ENCODE data around the gene CGN.
A peak's percentile ranks its signal among the peaks of the same experiment; 100 is the strongest.
"Not testable (repeated sequence)": the region's sequence is repeated elsewhere in the genome, so short reads cannot be mapped to it uniquely, and the experiment has no call there.

Gene CGN

DNA sequence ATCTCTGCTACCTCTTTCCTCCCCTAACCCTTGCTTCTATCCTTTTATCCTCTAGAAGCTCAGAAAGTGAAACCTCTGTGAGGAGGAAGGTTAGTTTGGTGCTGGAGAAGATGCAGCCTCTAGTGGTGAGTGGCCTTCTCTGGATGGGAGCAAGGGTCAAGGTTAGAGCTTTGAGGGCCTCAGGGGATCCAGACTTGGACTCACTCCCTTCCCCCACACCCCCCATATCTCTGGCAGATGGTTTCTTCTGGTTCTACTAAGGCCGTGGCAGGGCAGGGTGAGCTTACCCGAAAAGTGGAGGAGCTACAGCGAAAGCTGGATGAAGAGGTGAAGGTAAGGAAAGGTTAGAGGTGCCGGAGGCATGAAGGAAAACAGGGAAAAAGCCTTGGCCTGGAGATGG lies 9.2 kb downstream of the CGN start:
- no peak for DNase-seq

DNA sequence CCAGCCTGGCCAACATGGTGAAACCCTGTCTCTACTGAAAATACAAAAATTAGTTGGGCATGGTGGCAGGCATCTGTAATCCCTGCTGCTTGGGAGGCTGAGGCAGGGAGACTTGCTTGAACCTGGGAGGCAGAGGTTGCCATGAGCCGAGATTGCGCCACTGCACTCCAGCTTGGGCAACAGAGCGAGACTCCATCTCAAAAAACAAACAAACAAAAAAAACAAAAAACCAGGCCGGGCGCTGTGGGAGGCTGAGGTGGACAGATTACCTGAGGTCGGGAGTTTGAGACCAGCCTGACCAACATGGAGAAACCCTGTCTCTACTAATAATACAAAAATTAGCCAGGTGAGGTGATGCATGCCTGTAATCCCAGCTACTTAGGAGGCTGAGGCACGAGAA lies 11.2 kb downstream of the CGN start:
- DNase-seq, result not testable (repeated sequence)

GRCh38 chr1:151523326-151523725 lies 12.1 kb downstream of the CGN start:
- no peak for DNase-seq

GRCh38 chr1:151524736-151525135 lies 13.5 kb downstream of the CGN start:
- DNase-seq, result no peak

DNA sequence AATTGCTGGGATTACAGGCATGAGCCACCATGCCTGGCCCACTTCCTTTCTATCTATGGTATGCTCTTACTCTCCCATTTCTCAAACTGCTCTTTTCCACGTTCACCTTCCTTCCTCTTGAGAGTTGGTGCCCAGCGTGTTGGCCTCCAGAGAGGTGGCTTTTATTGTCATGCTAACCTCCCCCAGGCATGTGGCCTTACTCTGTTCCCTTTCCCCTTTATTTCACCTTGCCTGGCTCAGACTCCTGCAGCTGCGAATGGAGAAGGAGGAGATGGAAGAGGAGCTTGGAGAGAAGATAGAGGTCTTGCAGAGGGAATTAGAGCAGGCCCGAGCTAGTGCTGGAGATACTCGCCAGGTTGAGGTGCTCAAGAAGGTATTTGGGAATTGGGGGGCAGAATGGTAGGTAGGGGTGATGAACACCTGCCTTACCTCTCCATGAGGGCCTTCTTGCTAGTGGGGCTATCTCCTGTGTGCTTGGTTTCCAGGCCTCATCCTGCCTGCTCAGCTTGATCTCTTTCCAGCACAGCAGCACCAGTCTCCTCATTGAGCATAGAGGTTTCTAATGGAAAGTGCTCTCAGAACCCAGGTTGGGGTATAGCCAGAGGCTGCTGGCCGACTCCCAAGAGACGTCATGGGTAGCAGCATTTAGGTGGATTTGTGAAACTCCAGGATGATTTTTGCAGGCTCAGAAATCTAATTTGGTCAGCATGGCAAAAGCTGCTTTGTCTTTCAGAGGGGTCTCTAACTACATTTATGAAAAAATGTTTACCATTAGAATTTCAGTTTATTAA lies 15.7 kb downstream of the CGN start:
- DNase-seq, result no peak

DNA sequence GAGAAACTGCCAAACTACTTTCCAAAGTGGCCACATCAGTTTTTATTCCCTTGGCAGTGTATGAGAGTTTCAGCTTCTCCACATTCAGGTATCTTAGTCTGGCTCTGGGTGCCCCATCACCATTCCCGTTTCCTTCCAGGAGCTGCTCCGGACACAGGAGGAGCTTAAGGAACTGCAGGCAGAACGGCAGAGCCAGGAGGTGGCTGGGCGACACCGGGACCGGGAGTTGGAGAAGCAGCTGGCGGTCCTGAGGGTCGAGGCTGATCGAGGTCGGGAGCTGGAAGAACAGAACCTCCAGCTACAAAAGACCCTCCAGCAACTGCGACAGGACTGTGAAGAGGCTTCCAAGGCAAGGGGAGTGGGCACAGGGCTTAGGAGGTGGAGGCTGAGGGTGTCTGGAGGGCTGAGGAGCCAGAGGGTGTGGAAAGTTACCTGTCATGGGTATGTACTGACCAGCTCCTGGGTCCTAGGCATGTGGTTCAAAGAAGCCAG lies 18.1 kb downstream of the CGN start:
- DNase-seq, result no peak

DNA sequence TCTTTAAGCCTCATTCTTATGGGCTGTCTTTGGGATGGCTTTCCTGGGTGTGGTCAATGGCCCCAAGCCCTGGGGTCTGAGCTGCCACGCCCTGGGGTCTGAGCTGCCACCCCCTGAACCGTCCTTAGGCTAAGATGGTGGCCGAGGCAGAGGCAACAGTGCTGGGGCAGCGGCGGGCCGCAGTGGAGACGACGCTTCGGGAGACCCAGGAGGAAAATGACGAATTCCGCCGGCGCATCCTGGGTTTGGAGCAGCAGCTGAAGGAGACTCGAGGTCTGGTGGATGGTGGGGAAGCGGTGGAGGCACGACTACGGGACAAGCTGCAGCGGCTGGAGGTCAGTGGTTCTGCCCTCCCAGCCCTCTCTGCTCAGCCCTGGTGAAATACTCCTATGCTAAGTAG lies 18.6 kb downstream of the CGN start:
- DNase-seq, result no peak

DNA sequence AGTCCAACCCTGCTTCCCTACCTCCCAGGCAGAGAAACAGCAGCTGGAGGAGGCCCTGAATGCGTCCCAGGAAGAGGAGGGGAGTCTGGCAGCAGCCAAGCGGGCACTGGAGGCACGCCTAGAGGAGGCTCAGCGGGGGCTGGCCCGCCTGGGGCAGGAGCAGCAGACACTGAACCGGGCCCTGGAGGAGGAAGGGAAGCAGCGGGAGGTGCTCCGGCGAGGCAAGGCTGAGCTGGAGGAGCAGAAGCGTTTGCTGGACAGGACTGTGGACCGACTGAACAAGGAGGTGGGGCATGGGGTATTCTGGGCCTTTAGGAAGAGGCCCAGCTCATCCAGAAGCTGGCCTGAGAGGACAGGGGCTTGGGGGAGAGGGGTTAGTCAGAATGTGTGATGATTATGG lies 19.3 kb downstream of the CGN start:
- DNase-seq, result no peak

- no peak for DNase-seq
Measured at GRCh38 chr1:151533870-151534269, 22.7 kb downstream of the CGN start.

DNA sequence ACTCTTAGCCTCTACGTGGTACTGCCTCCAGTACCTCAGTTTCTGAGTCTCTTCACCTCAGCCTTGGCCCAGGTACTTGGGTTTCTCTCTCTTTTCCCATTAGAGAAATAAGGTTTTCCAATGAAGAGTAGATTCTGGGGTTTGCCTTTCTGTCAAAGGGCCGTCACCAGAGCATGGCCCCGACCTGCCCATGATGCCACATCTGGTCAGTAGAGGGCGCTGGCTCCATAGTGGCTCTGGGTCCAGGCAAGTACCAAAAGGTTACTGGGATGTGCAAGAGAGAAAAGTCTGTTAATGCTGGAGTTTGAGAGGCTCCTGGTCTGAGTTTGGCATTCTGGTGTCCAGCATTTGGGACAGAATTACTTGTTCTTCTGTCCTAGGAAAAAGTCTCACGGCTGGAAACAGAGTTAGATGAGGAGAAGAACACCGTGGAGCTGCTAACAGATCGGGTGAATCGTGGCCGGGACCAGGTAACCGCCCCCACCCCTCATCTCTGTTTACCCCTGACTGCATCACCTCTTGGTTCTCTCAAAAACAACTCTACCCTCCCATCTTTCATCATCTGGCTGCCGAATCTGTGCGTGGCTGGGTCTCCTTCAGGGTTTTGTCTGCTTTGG lies 23.6 kb downstream of the CGN start:
- no peak for DNase-seq

GRCh38 chr1:151535326-151536271 lies 24.4 kb downstream of the CGN start:
- DNase-seq, result no peak

GRCh38 chr1:151536499-151536898 lies 25.3 kb downstream of the CGN start:
- no peak for DNase-seq

DNA sequence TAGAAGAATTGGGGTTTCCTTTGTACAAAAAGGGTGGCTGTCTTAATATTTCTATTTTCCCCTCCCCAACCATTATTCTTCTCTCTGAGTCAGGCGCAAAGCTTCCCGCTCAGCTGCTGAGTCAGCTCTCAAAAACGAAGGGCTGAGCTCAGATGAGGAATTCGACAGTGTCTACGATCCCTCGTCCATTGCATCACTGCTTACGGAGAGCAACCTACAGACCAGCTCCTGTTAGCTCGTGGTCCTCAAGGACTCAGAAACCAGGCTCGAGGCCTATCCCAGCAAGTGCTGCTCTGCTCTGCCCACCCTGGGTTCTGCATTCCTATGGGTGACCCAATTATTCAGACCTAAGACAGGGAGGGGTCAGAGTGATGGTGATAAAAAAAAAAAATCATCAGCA lies 25.9 kb downstream of the CGN start:
- DNase-seq, result no peak

DNA sequence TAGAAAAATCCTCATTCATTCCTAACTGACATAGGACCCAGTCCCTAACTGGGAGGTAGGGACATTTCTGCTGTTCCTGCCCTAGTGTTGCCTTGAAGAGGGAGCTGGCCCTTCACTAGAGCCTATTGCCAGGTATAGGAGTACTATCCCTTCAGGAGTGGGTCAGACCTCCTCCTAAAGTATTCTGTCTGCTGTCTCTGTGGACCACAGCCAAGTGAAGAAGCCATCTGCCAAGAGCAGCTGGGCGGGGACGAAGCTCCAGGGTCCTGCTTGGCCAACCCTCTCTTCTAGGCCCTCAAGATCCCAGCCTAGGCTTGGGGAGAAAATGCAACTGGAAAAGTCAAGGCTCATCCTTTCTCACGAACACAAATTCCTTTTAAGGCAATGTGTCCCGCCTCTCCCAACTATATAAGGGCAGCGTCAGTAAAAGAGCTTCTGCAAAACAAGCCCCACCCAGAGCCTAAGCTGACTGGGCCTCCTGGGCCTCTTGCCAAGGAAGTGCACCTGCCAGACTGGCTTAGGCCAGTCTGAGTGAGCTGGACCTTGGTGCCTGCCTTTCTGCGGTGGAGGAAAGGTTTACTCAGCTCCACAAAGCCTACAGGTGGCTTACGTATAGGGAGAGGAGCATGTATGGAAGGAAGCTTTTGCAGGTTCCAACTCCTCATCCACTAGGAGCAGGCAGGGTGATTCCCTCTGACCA lies 28.3 kb downstream of the CGN start:
- DNase-seq, result no peak

DNA sequence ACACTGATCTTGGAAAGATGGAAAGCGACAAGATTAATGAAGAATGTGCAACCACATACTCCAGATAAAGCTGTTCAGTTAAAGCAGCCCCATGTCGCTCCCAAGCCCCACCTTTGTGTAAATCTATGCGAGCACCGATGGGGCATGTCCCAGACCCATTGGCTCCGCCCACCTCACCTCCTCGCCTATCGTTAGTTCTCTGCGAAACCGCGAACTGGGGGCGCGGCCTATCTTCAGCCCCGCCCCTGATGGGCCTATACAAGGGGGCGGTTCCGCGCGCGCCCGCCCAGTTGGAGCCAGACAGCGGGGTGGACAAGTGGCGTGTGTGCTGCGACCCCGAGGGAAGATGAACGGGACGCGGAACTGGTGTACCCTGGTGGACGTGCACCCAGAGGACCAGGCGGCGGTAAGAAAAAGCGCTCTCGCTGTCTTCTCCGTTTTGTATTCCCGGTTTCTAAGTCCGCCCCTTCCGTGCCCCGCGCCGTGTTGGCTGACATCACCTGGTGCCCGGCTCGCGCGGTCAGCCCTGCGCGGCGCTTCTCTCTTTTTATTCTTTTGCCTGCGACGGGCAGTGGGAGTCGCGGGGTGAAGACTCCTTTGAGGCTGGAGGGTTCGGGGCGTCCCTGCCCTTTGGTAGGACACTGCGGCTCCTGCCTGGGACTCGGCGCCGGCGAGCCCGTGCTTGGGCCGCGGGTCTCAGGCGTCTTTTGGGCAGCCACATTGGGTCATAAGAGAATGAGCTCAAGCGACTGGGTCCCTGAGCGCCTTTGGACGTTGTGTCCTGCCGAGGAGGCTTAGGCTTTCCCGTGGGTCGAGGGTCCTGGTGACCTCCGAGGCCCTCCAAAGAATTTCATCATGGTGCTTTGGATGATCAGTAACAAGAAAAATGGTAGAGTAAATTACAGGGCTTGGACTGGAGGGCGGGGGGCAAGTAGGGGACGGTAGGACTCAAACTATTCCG lies 29.1 kb downstream of the CGN start, which contains the start of gene TUFT1:
TUFT1 (plus strand) TSS at position 289 of the 961 bp plus-strand sequence; CDS start at position 347, 58 bp downstream.
- peak; percentile 93 for DNase-seq

DNA sequence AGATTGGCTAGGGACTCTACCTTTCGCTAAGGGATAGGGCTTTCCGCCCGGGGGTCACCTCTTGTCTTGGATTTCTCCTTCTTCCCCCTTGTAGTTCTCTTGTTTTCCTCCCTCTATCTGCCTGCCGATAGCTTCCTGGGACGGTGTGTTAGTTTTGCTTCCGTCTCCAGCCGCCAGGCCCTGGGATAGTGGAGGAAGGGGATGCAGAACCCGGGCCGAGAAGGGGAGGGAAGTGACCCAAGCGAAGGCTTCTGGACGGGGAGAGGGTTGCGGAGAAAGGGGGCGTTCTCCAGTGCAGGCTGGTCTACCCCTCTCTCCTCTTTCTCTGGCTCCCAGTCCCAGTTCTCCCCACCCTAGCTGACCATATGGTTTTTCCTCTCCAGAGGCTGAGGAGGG lies 29.8 kb downstream of the CGN start:
- DNase-seq, result no peak

DNA sequence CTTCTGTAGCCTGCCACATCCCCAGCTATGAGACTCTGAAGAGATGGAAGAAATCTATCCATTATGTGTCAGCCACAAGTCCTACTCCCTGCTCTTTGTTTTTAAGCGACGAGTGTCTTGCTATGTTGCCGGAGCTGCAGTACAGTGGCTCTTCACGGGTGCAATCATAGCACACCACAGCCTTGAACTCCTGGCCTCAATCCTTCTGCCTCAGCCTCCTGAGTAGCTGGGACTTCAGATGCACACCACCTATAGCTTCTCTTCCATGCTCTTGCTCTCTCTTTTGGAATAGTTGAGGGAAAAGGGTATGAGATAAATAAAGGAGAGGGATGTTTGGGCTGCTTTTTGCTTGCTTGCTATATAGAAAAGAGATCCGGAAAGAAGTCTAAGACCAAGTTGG lies 30.6 kb downstream of the CGN start:
- no peak for DNase-seq

- DNase-seq, result no peak
Measured at GRCh38 chr1:151542710-151543129, 31.5 kb downstream of the CGN start.

DNA sequence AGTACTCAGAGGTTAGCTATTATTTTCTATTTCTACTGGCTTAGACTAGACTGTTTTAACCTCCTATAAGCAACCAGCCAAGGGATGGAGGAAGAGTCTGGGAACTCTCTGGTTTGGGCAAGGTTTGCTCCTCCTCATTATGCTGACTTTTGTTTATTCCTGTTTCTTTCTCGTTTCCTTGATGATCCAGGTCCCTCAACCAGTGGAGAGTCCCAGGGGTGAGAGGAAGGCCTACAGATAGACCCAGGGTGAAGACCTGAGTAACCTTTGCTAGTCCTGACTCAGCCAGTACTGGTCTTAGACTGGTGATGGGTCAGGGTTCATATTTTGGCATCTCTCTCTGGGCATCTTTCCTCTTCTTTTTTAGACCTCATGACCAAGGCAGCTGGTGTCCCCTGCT lies 34.4 kb downstream of the CGN start:
- no peak for DNase-seq

DNA sequence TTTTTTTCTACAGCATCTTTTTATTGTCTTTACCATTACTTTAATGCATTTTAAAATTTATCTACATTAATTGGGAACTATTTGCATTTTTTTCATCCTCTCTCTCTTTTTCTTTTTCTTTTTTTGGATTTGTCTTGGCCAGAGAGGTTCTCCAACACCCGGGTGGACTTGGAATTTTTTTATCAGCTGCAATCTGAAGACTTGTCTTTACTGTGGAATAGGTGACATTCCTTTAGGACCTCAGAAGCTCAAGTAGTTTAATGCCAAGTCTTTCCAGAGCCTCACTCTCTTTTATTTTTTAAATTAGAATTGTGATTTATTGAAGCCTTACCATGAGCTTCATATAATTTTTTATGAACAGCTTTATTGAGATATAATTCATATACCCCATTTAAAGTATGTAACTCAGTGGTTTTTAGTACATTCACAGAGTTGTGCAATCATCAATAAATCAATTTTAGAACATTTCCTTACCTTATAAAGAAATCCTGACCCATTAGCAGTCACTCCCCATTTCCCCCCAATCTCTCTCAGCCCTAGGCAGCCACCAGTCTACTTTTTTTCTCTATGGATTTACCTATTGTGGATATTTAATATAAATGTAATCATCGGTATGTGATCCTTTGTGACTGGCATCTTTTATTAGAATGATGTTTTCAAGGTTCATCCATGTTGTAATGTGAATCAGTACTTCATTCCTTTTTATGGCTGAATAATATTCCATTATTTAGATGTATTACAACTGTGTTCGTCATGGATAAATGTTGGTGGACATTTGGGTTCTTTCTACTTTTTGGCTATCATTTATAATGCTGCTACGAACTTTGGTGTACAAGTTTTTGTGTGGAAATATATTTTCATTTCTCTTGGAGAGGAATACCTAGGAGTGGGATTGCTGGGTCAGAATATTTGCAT lies 35.1 kb downstream of the CGN start:
- DNase-seq, result no peak

Data from right kidney (tissue), 1 donor.